ENCODE data around the gene TPRX1.
"Not testable (repeated sequence)": the region's sequence is repeated elsewhere in the genome, so short reads cannot be mapped to it uniquely, and the experiment has no call there.

TPRX1 gene

DNA sequence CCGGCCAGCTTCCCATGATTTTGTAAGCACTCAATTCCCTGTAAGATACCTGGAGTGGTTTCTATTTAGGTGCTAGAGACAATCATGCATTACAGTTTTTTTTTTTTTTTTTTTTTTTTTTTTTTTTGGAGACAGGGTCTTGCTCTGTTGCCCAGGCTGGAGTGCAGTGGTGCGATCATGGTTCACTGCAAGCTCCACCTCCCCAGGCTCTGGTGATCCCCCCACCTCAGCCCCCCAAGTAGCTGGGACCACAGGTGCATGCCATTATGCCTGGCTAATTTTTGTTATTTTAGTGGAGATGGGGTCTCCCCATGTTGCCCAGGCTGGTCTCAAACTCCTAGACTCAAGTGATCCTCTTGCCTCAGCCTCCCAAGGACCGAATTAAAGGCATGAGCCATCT lies 39.6 kb downstream of the TPRX1 start:
- H3K27me3 ChIP-seq (ENCODE audit: control insufficient read depth in 1 of 2, insufficient read depth in 1 of 2, low read length in 2 of 2); H2BK5ac ChIP-seq (ENCODE audit: low read depth, low read length, poor library complexity, severe bottlenecking); H3K23ac ChIP-seq (ENCODE audit: low read length in 2 of 2); H2AFZ ChIP-seq (ENCODE audit: low read depth, low read length); H3K9ac ChIP-seq (ENCODE audit: low read length); H3K18ac ChIP-seq (ENCODE audit: low read depth in 1 of 2, low read length in 2 of 2); H3K9me3 ChIP-seq (ENCODE audit: control insufficient read depth, low read length); H2BK15ac ChIP-seq (ENCODE audit: low read depth, poor library complexity, severe bottlenecking); H3K36me3 ChIP-seq (ENCODE audit: control insufficient read depth in 1 of 2, insufficient read depth in 2 of 2, low read depth in 1 of 2, low read length in 2 of 2); H3K27ac ChIP-seq (ENCODE audit: low read length, poor library complexity, severe bottlenecking); H4K91ac ChIP-seq (ENCODE audit: low read length); H3K4me1 ChIP-seq (ENCODE audit: control insufficient read depth, insufficient read depth, low read depth, low read length); H2BK120ac ChIP-seq (ENCODE audit: low read depth, low read length); H3K14ac ChIP-seq (ENCODE audit: low read length in 2 of 2); H3K4me2 ChIP-seq (ENCODE audit: low read length, poor library complexity, severe bottlenecking); H3K4ac ChIP-seq (ENCODE audit: low read depth in 1 of 2, low read length in 2 of 2); DNase-seq; H2BK12ac ChIP-seq (ENCODE audit: low read length in 2 of 2); H3K79me1 ChIP-seq (replicated peaks; ENCODE audit: low read length, poor library complexity, severe bottlenecking); H4K8ac ChIP-seq (ENCODE audit: low read length); H2AK5ac ChIP-seq (ENCODE audit: low read length, severe bottlenecking); H3K4me3 ChIP-seq (ENCODE audit: insufficient read depth in 1 of 2, low read depth in 1 of 2, low read length in 2 of 2): not testable (repeated sequence)
- 100% methylated on average over 1 of the region's 3 CpGs for WGBS

DNA sequence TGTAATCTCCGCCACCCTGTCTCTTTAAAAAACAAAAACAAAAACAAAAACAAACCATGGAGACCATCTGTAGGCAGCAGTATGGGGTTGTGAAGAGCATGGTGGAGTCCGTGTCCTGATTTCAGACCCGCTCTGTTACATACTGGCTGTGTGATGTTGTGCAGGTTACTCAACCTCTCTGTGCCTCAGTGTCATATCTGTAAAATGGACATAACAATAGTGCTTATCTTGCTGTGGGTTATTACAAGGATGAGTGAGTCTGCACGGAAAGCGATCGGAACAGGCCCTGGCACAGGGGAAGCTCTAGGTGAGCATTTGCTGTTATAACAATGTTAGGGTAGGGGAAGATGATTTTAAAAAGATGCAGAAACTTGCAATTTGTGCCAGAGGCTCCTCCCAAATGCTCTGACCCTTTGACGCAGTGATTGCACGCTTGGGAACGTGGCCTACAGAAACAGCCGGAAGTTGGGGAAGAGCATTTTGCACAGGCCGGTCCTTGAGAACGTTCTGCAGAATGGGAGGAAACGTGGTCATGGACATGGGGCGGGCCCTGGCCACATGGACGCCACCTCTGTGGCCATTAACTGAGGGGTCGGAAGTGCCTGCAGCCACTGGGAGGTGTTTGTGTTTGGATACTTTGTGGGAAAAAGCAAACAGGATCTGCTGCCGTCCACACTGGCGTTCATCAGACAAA lies 41.6 kb downstream of the TPRX1 start:
- no peak overlapping the region for H2BK5ac ChIP-seq (ENCODE audit: low read depth, low read length, poor library complexity, severe bottlenecking)
- H3K4me3 ChIP-seq (ENCODE audit: insufficient read depth in 1 of 2, low read depth in 1 of 2, low read length in 2 of 2), result no peak overlapping the region
- H3K23ac ChIP-seq (ENCODE audit: low read length in 2 of 2), result no peak overlapping the region
- H3K9me3 ChIP-seq (ENCODE audit: control insufficient read depth, low read length), result no peaks in the 10 kb centered on the region
- no peaks in the 10 kb centered on the region for H3K27me3 ChIP-seq (ENCODE audit: control insufficient read depth in 1 of 2, insufficient read depth in 1 of 2, low read length in 2 of 2)
- H3K27ac ChIP-seq (ENCODE audit: low read length, poor library complexity, severe bottlenecking), result no peak overlapping the region
- no peaks in the 10 kb centered on the region for H3K79me1 ChIP-seq (replicated peaks; ENCODE audit: low read length, poor library complexity, severe bottlenecking)
- H3K36me3 ChIP-seq (ENCODE audit: control insufficient read depth in 1 of 2, insufficient read depth in 2 of 2, low read depth in 1 of 2, low read length in 2 of 2), result peaks cover 22 to 24% of the 10 kb centered on the region in 2 experiments
- no peak overlapping the region for H3K4ac ChIP-seq (ENCODE audit: low read depth in 1 of 2, low read length in 2 of 2)
- no peak overlapping the region for H2BK12ac ChIP-seq (ENCODE audit: low read length in 2 of 2)
- no peak overlapping the region for H2BK15ac ChIP-seq (ENCODE audit: low read depth, poor library complexity, severe bottlenecking)
- no peak for DNase-seq
- H2AFZ ChIP-seq (ENCODE audit: low read depth, low read length), result no peak overlapping the region
- no peak overlapping the region for H2AK5ac ChIP-seq (ENCODE audit: low read length, severe bottlenecking)
- H3K14ac ChIP-seq (ENCODE audit: low read length in 2 of 2), result peak overlapping the region in 1 of 2 experiments; percentile 28
- no peak overlapping the region for H4K91ac ChIP-seq (ENCODE audit: low read length)
- no peak overlapping the region for H2BK120ac ChIP-seq (ENCODE audit: low read depth, low read length)
- H3K4me1 ChIP-seq (ENCODE audit: control insufficient read depth, insufficient read depth, low read depth, low read length), result peaks cover 5% of the 10 kb centered on the region
- no peak overlapping the region for H3K18ac ChIP-seq (ENCODE audit: low read depth in 1 of 2, low read length in 2 of 2)
- H4K8ac ChIP-seq (ENCODE audit: low read length), result no peak overlapping the region
- no peak overlapping the region for H3K9ac ChIP-seq (ENCODE audit: low read length)
- 85% methylated on average over 16 of the region's 18 CpGs for WGBS
- no peak overlapping the region for H3K4me2 ChIP-seq (ENCODE audit: low read length, poor library complexity, severe bottlenecking)

DNA sequence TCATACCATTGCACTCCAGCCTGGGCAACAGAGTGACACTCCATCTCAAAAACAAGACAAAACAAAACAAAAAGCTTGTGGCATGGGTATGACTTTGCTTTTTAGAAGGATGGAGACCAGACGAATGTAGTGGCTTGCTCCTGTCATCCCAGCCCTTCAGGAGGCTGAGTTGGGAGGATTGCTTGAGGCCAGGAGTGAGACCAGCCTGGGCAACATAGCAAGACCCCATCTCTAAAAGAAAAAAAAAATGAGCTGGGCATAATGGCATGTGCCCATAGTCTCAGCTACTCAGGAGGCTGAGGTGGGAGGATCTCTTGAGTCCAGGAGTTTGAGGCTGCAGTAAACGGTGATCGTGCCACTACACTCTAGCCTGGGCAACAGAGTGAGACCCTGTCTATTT lies 42.2 kb downstream of the TPRX1 start:
- no peak overlapping the region for H2AK5ac ChIP-seq (ENCODE audit: low read length, severe bottlenecking)
- H2AFZ ChIP-seq (ENCODE audit: low read depth, low read length), result no peak overlapping the region
- H3K27ac ChIP-seq (ENCODE audit: low read length, poor library complexity, severe bottlenecking), result no peak overlapping the region
- DNase-seq, result no peak
- peaks cover 5% of the 10 kb centered on the region for H3K4me1 ChIP-seq (ENCODE audit: control insufficient read depth, insufficient read depth, low read depth, low read length)
- H3K27me3 ChIP-seq (ENCODE audit: control insufficient read depth in 1 of 2, insufficient read depth in 1 of 2, low read length in 2 of 2), result no peaks in the 10 kb centered on the region
- H2BK120ac ChIP-seq (ENCODE audit: low read depth, low read length), result no peak overlapping the region
- no peak overlapping the region for H4K8ac ChIP-seq (ENCODE audit: low read length)
- WGBS, result 65% methylated on average over 3 of the region's 3 CpGs
- no peaks in the 10 kb centered on the region for H3K9me3 ChIP-seq (ENCODE audit: control insufficient read depth, low read length)
- H4K91ac ChIP-seq (ENCODE audit: low read length), result no peak overlapping the region
- H3K36me3 ChIP-seq (ENCODE audit: control insufficient read depth in 1 of 2, insufficient read depth in 2 of 2, low read depth in 1 of 2, low read length in 2 of 2), result peaks cover 28 to 30% of the 10 kb centered on the region in 2 experiments
- H3K18ac ChIP-seq (ENCODE audit: low read depth in 1 of 2, low read length in 2 of 2), result no peak overlapping the region
- no peak overlapping the region for H3K4ac ChIP-seq (ENCODE audit: low read depth in 1 of 2, low read length in 2 of 2)
- H3K4me2 ChIP-seq (ENCODE audit: low read length, poor library complexity, severe bottlenecking), result no peak overlapping the region
- no peak overlapping the region for H3K4me3 ChIP-seq (ENCODE audit: insufficient read depth in 1 of 2, low read depth in 1 of 2, low read length in 2 of 2)
- H2BK12ac ChIP-seq (ENCODE audit: low read length in 2 of 2), result no peak overlapping the region
- no peak overlapping the region for H3K14ac ChIP-seq (ENCODE audit: low read length in 2 of 2)
- no peak overlapping the region for H2BK15ac ChIP-seq (ENCODE audit: low read depth, poor library complexity, severe bottlenecking)
- H3K79me1 ChIP-seq (replicated peaks; ENCODE audit: low read length, poor library complexity, severe bottlenecking), result no peaks in the 10 kb centered on the region
- no peak overlapping the region for H3K9ac ChIP-seq (ENCODE audit: low read length)
- H3K23ac ChIP-seq (ENCODE audit: low read length in 2 of 2), result no peak overlapping the region
- no peak overlapping the region for H2BK5ac ChIP-seq (ENCODE audit: low read depth, low read length, poor library complexity, severe bottlenecking)

DNA sequence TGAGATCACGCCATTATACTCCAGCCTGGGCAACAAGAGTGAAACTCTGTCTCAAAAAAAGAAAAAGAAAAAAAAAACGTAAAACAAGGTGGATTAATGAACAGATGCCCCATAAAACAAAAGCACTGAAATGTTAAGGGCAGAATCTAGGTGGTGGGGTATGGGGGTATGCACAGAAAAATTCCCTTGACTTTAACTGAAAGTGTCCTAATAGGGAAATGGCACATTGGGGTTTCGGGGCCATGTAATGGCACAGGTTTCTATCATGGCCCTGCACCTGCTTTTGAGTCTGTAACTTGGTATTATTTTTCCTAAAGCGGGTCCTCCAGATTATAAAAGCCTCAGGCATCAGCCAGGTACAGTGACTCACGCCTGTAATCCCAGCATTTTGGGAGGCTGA lies 42.8 kb downstream of the TPRX1 start:
- no peak overlapping the region for H3K27ac ChIP-seq (ENCODE audit: low read length, poor library complexity, severe bottlenecking)
- H4K8ac ChIP-seq (ENCODE audit: low read length), result no peak overlapping the region
- no peak overlapping the region for H2AFZ ChIP-seq (ENCODE audit: low read depth, low read length)
- no peak overlapping the region for H2BK120ac ChIP-seq (ENCODE audit: low read depth, low read length)
- H3K79me1 ChIP-seq (replicated peaks; ENCODE audit: low read length, poor library complexity, severe bottlenecking), result no peaks in the 10 kb centered on the region
- no peak overlapping the region for H2AK5ac ChIP-seq (ENCODE audit: low read length, severe bottlenecking)
- no peak for DNase-seq
- no peak overlapping the region for H4K91ac ChIP-seq (ENCODE audit: low read length)
- 70% methylated on average over 5 of the region's 5 CpGs for WGBS
- no peak overlapping the region for H3K18ac ChIP-seq (ENCODE audit: low read depth in 1 of 2, low read length in 2 of 2)
- no peak overlapping the region for H2BK5ac ChIP-seq (ENCODE audit: low read depth, low read length, poor library complexity, severe bottlenecking)
- no peak overlapping the region for H3K4ac ChIP-seq (ENCODE audit: low read depth in 1 of 2, low read length in 2 of 2)
- no peak overlapping the region for H3K9ac ChIP-seq (ENCODE audit: low read length)
- H3K9me3 ChIP-seq (ENCODE audit: control insufficient read depth, low read length), result no peaks in the 10 kb centered on the region
- H2BK12ac ChIP-seq (ENCODE audit: low read length in 2 of 2), result no peak overlapping the region
- peaks cover 34 to 36% of the 10 kb centered on the region in 2 experiments for H3K36me3 ChIP-seq (ENCODE audit: control insufficient read depth in 1 of 2, insufficient read depth in 2 of 2, low read depth in 1 of 2, low read length in 2 of 2)
- no peak overlapping the region for H3K4me3 ChIP-seq (ENCODE audit: insufficient read depth in 1 of 2, low read depth in 1 of 2, low read length in 2 of 2)
- no peaks in the 10 kb centered on the region for H3K27me3 ChIP-seq (ENCODE audit: control insufficient read depth in 1 of 2, insufficient read depth in 1 of 2, low read length in 2 of 2)
- H3K14ac ChIP-seq (ENCODE audit: low read length in 2 of 2), result no peak overlapping the region
- H3K4me1 ChIP-seq (ENCODE audit: control insufficient read depth, insufficient read depth, low read depth, low read length), result peaks cover 5% of the 10 kb centered on the region
- no peak overlapping the region for H2BK15ac ChIP-seq (ENCODE audit: low read depth, poor library complexity, severe bottlenecking)
- no peak overlapping the region for H3K23ac ChIP-seq (ENCODE audit: low read length in 2 of 2)
- H3K4me2 ChIP-seq (ENCODE audit: low read length, poor library complexity, severe bottlenecking), result no peak overlapping the region
